GM08714 (cell line): ENCODE results near the gene PIK3C2B.

Experiments used
- H3K4me3 ChIP-seq: fragments of 200-500 bp; sonication (Bioruptor generic); 2 replicates; pipeline ENCODE4 v1.5.1; 2014; ENCODE audit warnings: mild to moderate bottlenecking, low read length, inconsistent platforms
- ZNF274 ChIP-seq: IDR thresholded peaks from 2 replicates; pipeline ENCODE4 v1.6.1; 2012; ENCODE audit warnings: mild to moderate bottlenecking, low read depth, low read length

The PIK3C2B gene

GRCh38 chr1:204514828-204515227 lies 20.2 kb upstream of the PIK3C2B start:
- no peak overlapping the region for H3K4me3 ChIP-seq
- TF ChIP-seq ZNF274: no peak

- peak overlapping the region; percentile 57; the same call in 1 of the 2 replicates for H3K4me3 ChIP-seq
- TF ChIP-seq ZNF274: no peak
These were observed 18.6 kb upstream of the PIK3C2B start for GRCh38 chr1:204513117-204513716.

- H3K4me3 ChIP-seq: no peak overlapping the region
- no peak for TF ChIP-seq ZNF274
These were observed 16.8 kb upstream of the PIK3C2B start for GRCh38 chr1:204511366-204511765.

- no peak overlapping the region for H3K4me3 ChIP-seq
- no peak for TF ChIP-seq ZNF274
These were observed 14.6 kb upstream of the PIK3C2B start for GRCh38 chr1:204509186-204509635.

GRCh38 chr1:204507317-204508105 lies 12.9 kb upstream of the PIK3C2B start:
- no peak for TF ChIP-seq ZNF274
- H3K4me3 ChIP-seq: peak overlapping the region; percentile 67

GRCh38 chr1:204506969-204507316 lies 12.3 kb upstream of the PIK3C2B start:
- TF ChIP-seq ZNF274: no peak
- H3K4me3 ChIP-seq: peak overlapping the region; percentile 67

GRCh38 chr1:204506201-204506968 lies 11.8 kb upstream of the PIK3C2B start:
- TF ChIP-seq ZNF274: no peak
- peak overlapping the region; percentile 55 for H3K4me3 ChIP-seq

GRCh38 chr1:204505674-204506200 lies 11.1 kb upstream of the PIK3C2B start:
- no peak for TF ChIP-seq ZNF274
- peak overlapping the region; percentile 55; the same call in 1 of the 2 replicates for H3K4me3 ChIP-seq

- no peak overlapping the region for H3K4me3 ChIP-seq
- TF ChIP-seq ZNF274: no peak
These were observed 9.4 kb upstream of the PIK3C2B start for GRCh38 chr1:204503913-204504519.

- TF ChIP-seq ZNF274: no peak
- no peak overlapping the region for H3K4me3 ChIP-seq
These were observed 8.7 kb upstream of the PIK3C2B start for GRCh38 chr1:204503122-204503912.

GRCh38 chr1:204502241-204502640 lies 7.6 kb upstream of the PIK3C2B start:
- no peak for TF ChIP-seq ZNF274
- H3K4me3 ChIP-seq: no peak overlapping the region

GRCh38 chr1:204499511-204500468 lies 5.2 kb upstream of the PIK3C2B start:
- no peak overlapping the region for H3K4me3 ChIP-seq
- no peak for TF ChIP-seq ZNF274
